GM12865 (cell line): ENCODE data around the gene RASGRP1.

Experiments
- DNase-seq: peaks from one replicate; pipeline ENCODE4 v3.0.0; 2010; ENCODE audit warnings: low read depth
- H3K4me3 ChIP-seq: 2 replicates; pipeline ENCODE4 v1.5.1; 2011; ENCODE audit warnings: mild to moderate bottlenecking, low read depth, low read length, control low read depth
- CTCF ChIP-seq: IDR thresholded peaks from 2 replicates; pipeline ENCODE4 v1.5.1; 2011; ENCODE audit warnings: low read length, control low read depth, low read depth, inconsistent platforms; ENCODE audit not compliant: insufficient read depth; ENCODE audit errors: missing control alignments

The RASGRP1 gene

DNA sequence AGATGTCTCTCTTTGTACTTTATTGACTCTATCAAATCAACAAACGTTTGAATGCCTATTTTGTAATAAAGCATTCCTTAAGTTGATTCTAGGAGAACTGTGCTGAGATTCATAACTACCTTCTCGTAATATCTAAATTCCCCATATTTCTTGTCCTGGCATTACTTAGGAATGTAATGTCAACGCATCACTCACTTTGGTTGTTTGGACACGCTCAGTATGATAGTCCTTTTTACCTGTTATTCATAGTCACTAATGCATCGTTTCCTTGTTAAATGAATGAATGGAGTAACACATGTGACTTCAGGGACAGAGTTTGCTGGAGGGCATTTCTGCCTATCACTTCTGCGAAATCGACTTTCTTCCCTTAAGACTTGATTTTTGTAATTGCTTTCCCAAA lies 44.1 kb upstream of the RASGRP1 start:
- no peak overlapping the region for H3K4me3 ChIP-seq
- no peak for DNase-seq
- TF ChIP-seq CTCF, result no peak

DNA sequence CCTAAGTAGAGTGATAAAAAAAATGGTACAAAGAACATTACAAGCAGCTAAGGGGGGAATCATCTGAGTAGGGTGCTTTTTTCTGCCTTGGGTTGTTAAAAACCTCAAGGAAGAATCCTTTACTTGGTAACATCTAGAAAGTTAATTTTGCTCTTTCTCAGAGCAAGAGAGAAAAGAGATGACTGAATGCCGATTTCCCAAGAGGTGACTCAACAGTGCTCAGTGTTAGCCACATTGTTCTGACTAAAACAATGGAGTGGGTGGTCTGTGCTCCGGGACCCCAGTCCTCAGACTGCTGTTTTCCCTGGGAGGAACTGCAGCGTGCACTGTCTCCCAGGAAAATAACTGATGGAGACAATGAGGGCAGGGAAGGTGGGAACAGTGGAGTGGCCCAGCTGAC lies 41.1 kb upstream of the RASGRP1 start:
- no peak for DNase-seq
- no peak overlapping the region for H3K4me3 ChIP-seq
- TF ChIP-seq CTCF, result no peak

- no peak overlapping the region for H3K4me3 ChIP-seq
- DNase-seq, result peak; percentile 21
- no peak for TF ChIP-seq CTCF
These were observed 39.1 kb upstream of the RASGRP1 start for GRCh38 chr15:38603672-38604071.

DNA sequence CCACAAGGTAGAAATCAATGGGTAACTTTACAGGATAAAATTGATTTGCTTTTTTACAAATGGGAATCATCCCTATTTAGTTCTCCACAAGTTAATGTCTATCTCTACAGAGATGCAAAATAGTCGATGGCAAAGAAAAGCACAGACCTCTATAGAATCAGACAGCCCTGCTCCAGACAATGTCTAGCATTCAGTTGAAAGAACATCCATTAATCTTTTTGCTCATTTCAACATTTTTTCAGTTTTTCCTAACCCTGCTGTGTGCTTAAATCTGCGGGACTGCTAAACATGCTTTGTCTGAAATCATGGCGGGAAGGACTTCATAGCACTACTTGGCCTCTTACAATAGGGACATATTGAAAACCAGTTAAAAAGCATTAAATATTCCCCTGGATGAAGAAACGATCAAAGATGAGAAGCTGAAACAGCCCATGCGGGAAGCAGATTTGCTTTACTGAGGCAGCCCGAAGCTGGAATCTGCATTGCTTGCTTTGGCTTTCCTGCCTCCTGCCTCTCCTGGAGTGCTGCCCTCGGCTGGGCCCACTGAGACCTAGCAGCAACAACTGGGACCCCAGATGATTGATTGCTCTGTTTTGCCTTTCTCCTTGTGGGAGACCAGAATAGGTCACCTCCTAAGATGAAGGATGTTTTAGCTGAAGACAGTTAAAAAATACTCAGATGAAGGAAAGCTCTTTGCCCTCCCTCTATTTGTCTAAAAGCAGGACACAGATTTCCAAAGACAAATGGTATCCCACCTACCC lies 38.5 kb upstream of the RASGRP1 start:
- H3K4me3 ChIP-seq, result no peak overlapping the region
- no peak for TF ChIP-seq CTCF
- DNase-seq, result no peak

DNA sequence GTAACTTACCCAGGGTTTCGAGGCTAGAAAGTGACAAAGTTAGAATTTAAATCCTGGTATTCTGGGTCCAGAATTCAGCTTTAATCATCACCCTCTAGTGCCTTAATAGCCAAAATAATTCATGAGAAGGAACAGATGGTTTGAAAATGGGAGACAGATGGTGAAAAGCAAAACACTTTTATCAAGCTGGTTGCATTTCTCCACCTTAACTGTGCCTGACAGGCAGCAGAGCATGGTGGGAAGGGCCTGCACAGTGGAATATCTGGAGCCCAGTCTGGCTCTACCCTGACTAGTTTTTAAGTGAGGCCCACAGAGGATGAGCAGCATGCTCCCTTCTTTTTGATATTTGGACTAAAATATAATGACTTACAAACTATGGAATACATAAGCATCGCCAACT lies 35.6 kb upstream of the RASGRP1 start:
- DNase-seq, result no peak
- TF ChIP-seq CTCF, result no peak
- no peak overlapping the region for H3K4me3 ChIP-seq

- no peak for TF ChIP-seq CTCF
- H3K4me3 ChIP-seq, result no peak overlapping the region
- DNase-seq, result no peak
These were observed 34.1 kb upstream of the RASGRP1 start for GRCh38 chr15:38598749-38599148.

DNA sequence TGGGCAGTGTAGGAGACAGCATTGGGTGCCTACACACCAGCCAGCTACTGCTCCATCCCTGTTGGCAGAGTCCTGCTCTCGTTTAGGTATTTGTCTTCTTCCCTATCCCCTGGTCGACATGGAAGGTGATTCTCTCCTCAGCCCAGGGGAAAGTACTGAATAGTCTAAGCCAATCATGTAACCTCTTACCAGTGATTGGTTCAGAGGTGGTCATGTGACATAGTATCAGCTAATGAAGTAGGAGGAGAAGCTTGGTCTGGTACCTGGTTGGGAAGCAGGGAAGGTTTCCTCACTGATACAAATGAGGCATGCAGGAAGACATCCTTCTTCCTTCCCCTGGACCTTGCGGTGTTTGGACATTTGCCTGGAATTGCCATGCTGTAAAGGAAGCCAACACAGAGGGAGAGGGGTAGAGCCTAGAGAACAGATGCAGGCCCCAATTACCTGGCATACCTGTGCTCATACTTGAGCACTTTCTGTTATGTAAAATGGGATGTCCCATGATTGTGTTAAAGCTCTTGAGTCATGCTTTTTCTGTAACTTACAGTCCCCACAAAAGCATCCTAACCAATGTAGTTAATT lies 32.7 kb upstream of the RASGRP1 start:
- no peak for TF ChIP-seq CTCF
- no peak overlapping the region for H3K4me3 ChIP-seq
- DNase-seq, result no peak
